Uterus (tissue), 2 donors: Measurements from ENCODE around the gene NR2C2AP.

Source experiments
- CTCF ChIP-seq, 4 experiments: fragments of 200-600 bp in 2 of 4; fragments of 450-650 bp in 2 of 4; sonication (generic) in 2 of 4; IDR thresholded peaks; one replicate each; pipeline ENCODE4 v1.5.1; 2016 to 2019; ENCODE audit warnings: antibody characterized with exemption in 4 of 4, mild to moderate bottlenecking in 2 of 4, moderate library complexity in 1 of 4
- POLR2A ChIP-seq, 2 donors: fragments of 450-650 bp; IDR thresholded peaks; one replicate each; pipeline ENCODE4 v1.6.1; 2016; ENCODE audit warnings: antibody characterized with exemption in 2 of 2, mild to moderate bottlenecking in 1 of 2, moderate library complexity in 1 of 2

GRCh38 chr19:19232261-19232721 lies 29.1 kb upstream of the NR2C2AP start:
- no peak for TF ChIP-seq POLR2A (IDR thresholded peaks at IDR 0.05)
- TF ChIP-seq CTCF (IDR thresholded peaks at IDR 0.05), result no peak
